K562 (cell line): ENCODE data around the gene PCNX3. TPM values are rescaled to one million over a fixed set of nuclear protein-coding genes. Genes with fewer than 3 reads are reported as not detected.
A peak's percentile ranks its signal among the peaks of the same experiment; 100 is the strongest.

Experiments used
- BRCA1 ChIP-seq, 2 experiments: fragments of 450-650 bp in 1 of 2; sonication (generic) in 1 of 2; formaldehyde crosslinking in 1 of 2; IDR thresholded peaks; 2 replicates each; pipeline versions ENCODE4 v1.5.0 to v1.6.1; 2017 to 2020; ENCODE audit warnings: mild to moderate bottlenecking in 1 of 2, missing genetic modification reagents in 1 of 2
- DACH1 ChIP-seq: fragments of 450-650 bp; IDR thresholded peaks from 2 replicates; pipeline ENCODE4 v1.6.1; 2018; ENCODE audit not compliant: partially characterized antibody
- ELF1 ChIP-seq: fragments of 200-800 bp; sonication (Bioruptor generic); IDR thresholded peaks from 2 replicates; pipeline ENCODE4 v1.6.1; 2016; ENCODE audit warnings: missing genetic modification characterization, missing compliant biosample characterization
- ETV5 ChIP-seq: sonication (generic); formaldehyde crosslinking; IDR thresholded peaks from 2 replicates; pipeline ENCODE4 v1.4.0; 2020; ENCODE audit warnings: low read depth, mild to moderate bottlenecking, missing genetic modification reagents
- FUS ChIP-seq: fragments of 200-400 bp; formaldehyde crosslinking; optimal IDR thresholded peaks from 2 replicates; pipeline ENCODE3; 2017; ENCODE audit warnings: low read depth, low read length
- HDGF ChIP-seq: fragments of 450-650 bp; IDR thresholded peaks from 2 replicates; pipeline ENCODE4 v1.6.1; 2016
- LCOR ChIP-seq: sonication (generic); formaldehyde crosslinking; IDR thresholded peaks from 2 replicates; pipeline ENCODE4 v1.8.0; 2022; ENCODE audit warnings: mild to moderate bottlenecking, missing genetic modification reagents
- LEF1 ChIP-seq: fragments of 450-650 bp; IDR thresholded peaks from 2 replicates; pipeline ENCODE4 v1.6.1; 2016; ENCODE audit warnings: mild to moderate bottlenecking
- MTA3 ChIP-seq: fragments of 450-650 bp; formaldehyde crosslinking; IDR thresholded peaks from 2 replicates; pipeline ENCODE4 v1.6.1; 2017; ENCODE audit warnings: mild to moderate bottlenecking, borderline replicate concordance
- NFXL1 ChIP-seq: fragments of 450-650 bp; formaldehyde crosslinking; IDR thresholded peaks from 2 replicates; pipeline ENCODE4 v1.4.0; 2021; ENCODE audit warnings: mild to moderate bottlenecking
- NUFIP1 ChIP-seq: fragments of 450-650 bp; IDR thresholded peaks from 2 replicates; pipeline ENCODE4 v1.6.1; 2018; ENCODE audit not compliant: partially characterized antibody
- PML ChIP-seq: IDR thresholded peaks from 2 replicates; pipeline ENCODE4 v1.6.1; 2012; ENCODE audit warnings: low read length, inconsistent platforms
- ZC3H8 ChIP-seq: fragments of 450-650 bp; IDR thresholded peaks from 2 replicates; pipeline ENCODE4 v1.6.1; 2017
- ZFP91 ChIP-seq: sonication (generic); formaldehyde crosslinking; IDR thresholded peaks from 2 replicates; pipeline ENCODE4 v1.8.0; 2022; ENCODE audit warnings: mild to moderate bottlenecking, missing genetic modification reagents
- ZKSCAN1 ChIP-seq: fragments of 150-350 bp; IDR thresholded peaks from 2 replicates; pipeline ENCODE4 v1.6.1; 2016; ENCODE audit warnings: low read depth, low read length
- ZNF830 ChIP-seq: fragments of 250-450 bp; sonication (Bioruptor Pico); IDR thresholded peaks from 2 replicates; pipeline ENCODE4 v1.5.0; 2021; ENCODE audit warnings: mild to moderate bottlenecking
- ZSCAN29 ChIP-seq: fragments of 450-650 bp; IDR thresholded peaks from 2 replicates; pipeline ENCODE4 v1.6.1; 2017
- polyA plus RNA-seq, 8 experiments: library from polyadenylated mRNA; depleted of rRNA in 4 of 8; stranded (reverse) in 5 of 8; unstranded in 3 of 8; fragments of >200 nt; fragmentation: Nextera tagmentation in 2 of 8; fragmentation: Illumina TruSeq in 1 of 8; extraction: Ambion mirVana in 2 of 8; extraction: Trizol in 1 of 8; gene quantifications; 2 replicates each; pipeline versions ENCODE4 v1.2.1 to v1.2.3, GENCODE V29; 2011 to 2014; ENCODE audit warnings: inconsistent platforms in 1 of 8, missing spikeins in 1 of 8
- total RNA-seq, 7 experiments: library from RNA; depleted of rRNA in 6 of 7; stranded (reverse); fragments of >200 nt in 6 of 7; fragmentation: Illumina TruSeq in 2 of 7; extraction: Trizol in 2 of 7; gene quantifications; 2 replicates each; pipeline versions ENCODE4 v1.2.1 to v1.2.3, GENCODE V29; 2011 to 2021; ENCODE audit warnings: low replicate concordance in 1 of 7
- TF ChIP-seq, protein P1 (sequence below): fragments of 250-450 bp; sonication (Bioruptor Pico); IDR thresholded peaks from 2 replicates; pipeline ENCODE4 v1.8.0; 2022; ENCODE audit warnings: moderate library complexity, mild to moderate bottlenecking, inconsistent platforms
- TF ChIP-seq, protein P2 (sequence below), 2 experiments: fragments of 200-800 bp in 1 of 2; sonication (Bioruptor generic) in 1 of 2; sonication (generic) in 1 of 2; formaldehyde crosslinking in 1 of 2; IDR thresholded peaks in 1 of 2; conservative IDR thresholded peaks in 1 of 2; 2 replicates each; pipeline versions ENCODE4 v1.5.0 to v1.6.1; 2016 to 2020; ENCODE audit warnings: missing compliant biosample characterization in 1 of 2, missing genetic modification characterization in 1 of 2, missing genetic modification reagents in 1 of 2
- TF ChIP-seq, protein P3 (sequence below): fragments of 200-800 bp; sonication (Bioruptor generic); IDR thresholded peaks from 2 replicates; pipeline ENCODE4 v1.6.1; 2016; ENCODE audit warnings: missing genetic modification characterization, missing compliant biosample characterization

PCNX3 gene
- total and polyA plus RNA-seq, 9 of the 15 experiments (the other 6 are each of a cell fraction or from before 2014, with no cell fraction given): 0.11 to 47.8 (median 12.8) TPM

DNA sequence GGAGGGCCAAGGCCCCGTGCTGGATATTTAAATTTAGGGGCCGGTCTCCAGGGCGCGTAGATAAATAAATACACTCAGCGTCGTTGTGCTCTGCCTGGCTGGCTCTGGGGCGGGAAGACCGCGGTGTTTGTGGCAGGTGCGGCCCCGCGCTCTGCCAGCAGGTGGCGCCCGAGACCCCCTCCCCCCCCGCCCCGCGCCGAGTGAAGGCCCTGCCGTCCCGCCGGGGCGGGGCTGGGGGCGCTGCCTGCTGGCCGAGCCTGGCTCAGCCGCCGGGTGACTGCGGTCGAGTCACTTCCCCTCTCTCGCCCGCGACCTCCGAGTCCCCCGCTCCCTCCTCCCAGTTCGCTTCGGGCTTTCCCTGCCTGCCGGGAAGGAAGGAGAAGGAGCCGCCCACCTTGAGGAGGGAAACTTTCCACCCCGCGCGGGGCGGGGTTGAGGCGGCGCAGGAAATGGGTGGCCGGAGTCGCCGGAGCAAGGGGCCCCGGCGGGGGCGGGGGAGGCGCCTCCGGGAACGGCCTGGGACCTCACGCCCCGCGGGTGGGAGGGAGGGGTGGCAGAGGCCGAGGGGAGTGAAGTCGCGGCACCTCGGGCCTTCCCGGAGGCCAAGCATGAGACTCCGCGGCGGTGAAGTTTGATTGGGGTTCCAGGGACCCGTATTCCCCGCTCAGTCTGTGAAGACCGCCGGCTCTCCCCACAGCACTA is 41.3 kb upstream of the PCNX3 start (continued):
- no peak for TF ChIP-seq ZFP91
- TF ChIP-seq ZKSCAN1: peak; percentile 28; the same call in 1 of the 2 replicates
- TF ChIP-seq NFXL1 (CRISPR knock-in tag): no peak
- no peak for TF ChIP-seq HDGF
- TF ChIP-seq ZNF830 (CRISPR knock-in tag): no peak
- no peak for TF ChIP-seq BRCA1 (IDR thresholded peaks at IDR 0.05)
- no peak for TF ChIP-seq BRCA1 (CRISPR knock-in tag; IDR thresholded peaks at IDR 0.05)
- TF ChIP-seq ETV5 (CRISPR knock-in tag): peak; percentile 76
- no peak for TF ChIP-seq ELF1 (tag)
- TF ChIP-seq, protein P1, sequence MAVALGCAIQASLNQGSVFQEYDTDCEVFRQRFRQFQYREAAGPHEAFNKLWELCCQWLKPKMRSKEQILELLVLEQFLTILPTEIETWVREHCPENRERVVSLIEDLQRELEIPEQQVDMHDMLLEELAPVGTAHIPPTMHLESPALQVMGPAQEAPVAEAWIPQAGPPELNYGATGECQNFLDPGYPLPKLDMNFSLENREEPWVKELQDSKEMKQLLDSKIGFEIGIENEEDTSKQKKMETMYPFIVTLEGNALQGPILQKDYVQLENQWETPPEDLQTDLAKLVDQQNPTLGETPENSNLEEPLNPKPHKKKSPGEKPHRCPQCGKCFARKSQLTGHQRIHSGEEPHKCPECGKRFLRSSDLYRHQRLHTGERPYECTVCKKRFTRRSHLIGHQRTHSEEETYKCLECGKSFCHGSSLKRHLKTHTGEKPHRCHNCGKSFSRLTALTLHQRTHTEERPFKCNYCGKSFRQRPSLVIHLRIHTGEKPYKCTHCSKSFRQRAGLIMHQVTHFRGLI: no peak
- no peak for TF ChIP-seq ZSCAN29
- no peak for TF ChIP-seq NUFIP1
- TF ChIP-seq, protein P2, sequence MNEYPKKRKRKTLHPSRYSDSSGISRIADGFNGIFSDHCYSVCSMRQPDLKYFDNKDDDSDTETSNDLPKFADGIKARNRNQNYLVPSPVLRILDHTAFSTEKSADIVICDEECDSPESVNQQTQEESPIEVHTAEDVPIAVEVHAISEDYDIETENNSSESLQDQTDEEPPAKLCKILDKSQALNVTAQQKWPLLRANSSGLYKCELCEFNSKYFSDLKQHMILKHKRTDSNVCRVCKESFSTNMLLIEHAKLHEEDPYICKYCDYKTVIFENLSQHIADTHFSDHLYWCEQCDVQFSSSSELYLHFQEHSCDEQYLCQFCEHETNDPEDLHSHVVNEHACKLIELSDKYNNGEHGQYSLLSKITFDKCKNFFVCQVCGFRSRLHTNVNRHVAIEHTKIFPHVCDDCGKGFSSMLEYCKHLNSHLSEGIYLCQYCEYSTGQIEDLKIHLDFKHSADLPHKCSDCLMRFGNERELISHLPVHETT (CRISPR knock-in tag; conservative IDR thresholded peaks at IDR 0.05 in 1 of 2, IDR thresholded peaks at IDR 0.05 in 1 of 2): peak in 1 of 2 experiments; percentile 100; a peak in 2 of 4 replicates
- no peak for TF ChIP-seq DACH1
- TF ChIP-seq FUS: peak; percentile 43
- peak; percentile 53; the same call in 1 of the 2 replicates for TF ChIP-seq LEF1
- peak; percentile 85 for TF ChIP-seq MTA3
- no peak for TF ChIP-seq PML
- no peak for TF ChIP-seq ZC3H8
- TF ChIP-seq, protein P3, sequence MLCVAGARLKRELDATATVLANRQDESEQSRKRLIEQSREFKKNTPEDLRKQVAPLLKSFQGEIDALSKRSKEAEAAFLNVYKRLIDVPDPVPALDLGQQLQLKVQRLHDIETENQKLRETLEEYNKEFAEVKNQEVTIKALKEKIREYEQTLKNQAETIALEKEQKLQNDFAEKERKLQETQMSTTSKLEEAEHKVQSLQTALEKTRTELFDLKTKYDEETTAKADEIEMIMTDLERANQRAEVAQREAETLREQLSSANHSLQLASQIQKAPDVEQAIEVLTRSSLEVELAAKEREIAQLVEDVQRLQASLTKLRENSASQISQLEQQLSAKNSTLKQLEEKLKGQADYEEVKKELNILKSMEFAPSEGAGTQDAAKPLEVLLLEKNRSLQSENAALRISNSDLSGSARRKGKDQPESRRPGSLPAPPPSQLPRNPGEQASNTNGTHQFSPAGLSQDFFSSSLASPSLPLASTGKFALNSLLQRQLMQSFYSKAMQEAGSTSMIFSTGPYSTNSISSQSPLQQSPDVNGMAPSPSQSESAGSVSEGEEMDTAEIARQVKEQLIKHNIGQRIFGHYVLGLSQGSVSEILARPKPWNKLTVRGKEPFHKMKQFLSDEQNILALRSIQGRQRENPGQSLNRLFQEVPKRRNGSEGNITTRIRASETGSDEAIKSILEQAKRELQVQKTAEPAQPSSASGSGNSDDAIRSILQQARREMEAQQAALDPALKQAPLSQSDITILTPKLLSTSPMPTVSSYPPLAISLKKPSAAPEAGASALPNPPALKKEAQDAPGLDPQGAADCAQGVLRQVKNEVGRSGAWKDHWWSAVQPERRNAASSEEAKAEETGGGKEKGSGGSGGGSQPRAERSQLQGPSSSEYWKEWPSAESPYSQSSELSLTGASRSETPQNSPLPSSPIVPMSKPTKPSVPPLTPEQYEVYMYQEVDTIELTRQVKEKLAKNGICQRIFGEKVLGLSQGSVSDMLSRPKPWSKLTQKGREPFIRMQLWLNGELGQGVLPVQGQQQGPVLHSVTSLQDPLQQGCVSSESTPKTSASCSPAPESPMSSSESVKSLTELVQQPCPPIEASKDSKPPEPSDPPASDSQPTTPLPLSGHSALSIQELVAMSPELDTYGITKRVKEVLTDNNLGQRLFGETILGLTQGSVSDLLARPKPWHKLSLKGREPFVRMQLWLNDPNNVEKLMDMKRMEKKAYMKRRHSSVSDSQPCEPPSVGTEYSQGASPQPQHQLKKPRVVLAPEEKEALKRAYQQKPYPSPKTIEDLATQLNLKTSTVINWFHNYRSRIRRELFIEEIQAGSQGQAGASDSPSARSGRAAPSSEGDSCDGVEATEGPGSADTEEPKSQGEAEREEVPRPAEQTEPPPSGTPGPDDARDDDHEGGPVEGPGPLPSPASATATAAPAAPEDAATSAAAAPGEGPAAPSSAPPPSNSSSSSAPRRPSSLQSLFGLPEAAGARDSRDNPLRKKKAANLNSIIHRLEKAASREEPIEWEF (CRISPR knock-in tag): no peak
- 0 out of 2 replicates have a peak, but pooled peaks have one; percentile 31 for TF ChIP-seq LCOR (CRISPR knock-in tag)
